ENCODE results near the gene PTPRD. TPM values are rescaled to one million over a fixed set of nuclear protein-coding genes. Genes with fewer than 3 reads are reported as not detected.

The PTPRD gene
- total and polyA plus RNA-seq, 2 donors, result 2.2 to 13.5 TPM

- no peaks in the 10 kb centered on the region for H3K36me3 ChIP-seq (ENCODE audit: control insufficient read depth in 2 of 2, insufficient read depth in 2 of 2, low read length in 1 of 2)
- no peak for DNase-seq (ENCODE audit: low read depth in 6 of 9, low spot score in 9 of 9)
- no peaks in the 10 kb centered on the region for H3K4me1 ChIP-seq (ENCODE audit: control insufficient read depth in 2 of 2, insufficient read depth in 2 of 2, low read length in 2 of 2)
- 90% methylated on average over 1 of the region's 1 CpG for WGBS
- no peaks in the 10 kb centered on the region for H3K27me3 ChIP-seq (ENCODE audit: control insufficient read depth in 2 of 2, insufficient read depth in 1 of 2, low read length in 1 of 2)
- no peak overlapping the region for H3K4me3 ChIP-seq (ENCODE audit: low read length in 2 of 2)
- no peak overlapping the region for H3K27ac ChIP-seq (ENCODE audit: low read depth in 1 of 2, low read length in 1 of 2)
- no peaks in the 10 kb centered on the region for H3K9me3 ChIP-seq (ENCODE audit: control insufficient read depth in 2 of 2, insufficient read depth in 1 of 2, low read length in 1 of 2)
Observed at GRCh38 chr9:9598723-9599122, 1014.1 kb downstream of the PTPRD start.

GRCh38 chr9:9592104-9592503 is 1020.7 kb downstream of the PTPRD start:
- 93% methylated on average over 2 of the region's 2 CpGs for WGBS
- DNase-seq (ENCODE audit: low read depth in 6 of 9, low spot score in 9 of 9), result no peak
- Histone ChIP-seq H3K27ac (ENCODE audit: low read depth in 1 of 2, low read length in 1 of 2) (no peak overlapping the region), H3K9me3 (ENCODE audit: control insufficient read depth in 2 of 2, insufficient read depth in 1 of 2, low read length in 1 of 2) (no peaks in the 10 kb centered on the region), H3K27me3 (ENCODE audit: control insufficient read depth in 2 of 2, insufficient read depth in 1 of 2, low read length in 1 of 2) (no peaks in the 10 kb centered on the region), H3K4me3 (ENCODE audit: low read length in 2 of 2) (no peak overlapping the region), H3K4me1 (ENCODE audit: control insufficient read depth in 2 of 2, insufficient read depth in 2 of 2, low read length in 2 of 2) (no peaks in the 10 kb centered on the region), H3K36me3 (ENCODE audit: control insufficient read depth in 2 of 2, insufficient read depth in 2 of 2, low read length in 1 of 2) (no peaks in the 10 kb centered on the region)

GRCh38 chr9:9585920-9586319 is 1026.9 kb downstream of the PTPRD start:
- H3K27ac ChIP-seq (ENCODE audit: low read depth in 1 of 2, low read length in 1 of 2), result no peak overlapping the region
- H3K36me3 ChIP-seq (ENCODE audit: control insufficient read depth in 2 of 2, insufficient read depth in 2 of 2, low read length in 1 of 2), result no peaks in the 10 kb centered on the region
- no peaks in the 10 kb centered on the region for H3K27me3 ChIP-seq (ENCODE audit: control insufficient read depth in 2 of 2, insufficient read depth in 1 of 2, low read length in 1 of 2)
- no peaks in the 10 kb centered on the region for H3K4me1 ChIP-seq (ENCODE audit: control insufficient read depth in 2 of 2, insufficient read depth in 2 of 2, low read length in 2 of 2)
- H3K4me3 ChIP-seq (ENCODE audit: low read length in 2 of 2), result no peak overlapping the region
- no peak for DNase-seq (ENCODE audit: low read depth in 6 of 9, low spot score in 9 of 9)
- WGBS, result 50% methylated on average over 2 of the region's 2 CpGs
- H3K9me3 ChIP-seq (ENCODE audit: control insufficient read depth in 2 of 2, insufficient read depth in 1 of 2, low read length in 1 of 2), result no peaks in the 10 kb centered on the region

DNA sequence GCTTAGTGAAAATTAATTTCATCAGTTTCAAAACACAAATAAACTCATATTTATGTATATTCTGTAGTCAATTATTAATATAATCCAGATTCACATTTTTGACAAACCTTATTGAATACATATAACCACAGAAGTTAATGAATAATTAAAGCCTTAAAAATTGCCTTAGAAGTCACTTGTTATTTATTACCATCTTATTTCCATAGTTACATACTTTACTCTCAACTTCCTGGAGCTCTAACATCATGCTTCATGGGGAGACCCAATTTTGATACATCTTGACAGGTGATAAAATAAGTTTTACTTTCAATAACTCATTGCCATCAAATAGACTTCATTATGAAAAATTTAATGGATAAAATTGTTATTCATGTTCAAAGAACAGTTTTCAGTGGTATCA is 1038.7 kb downstream of the PTPRD start:
- no peak overlapping the region for H3K4me3 ChIP-seq (ENCODE audit: low read length in 2 of 2)
- DNase-seq (ENCODE audit: low read depth in 6 of 9, low spot score in 9 of 9), result no peak
- no peaks in the 10 kb centered on the region for H3K36me3 ChIP-seq (ENCODE audit: control insufficient read depth in 2 of 2, insufficient read depth in 2 of 2, low read length in 1 of 2)
- no peaks in the 10 kb centered on the region for H3K27me3 ChIP-seq (ENCODE audit: control insufficient read depth in 2 of 2, insufficient read depth in 1 of 2, low read length in 1 of 2)
- no peaks in the 10 kb centered on the region for H3K4me1 ChIP-seq (ENCODE audit: control insufficient read depth in 2 of 2, insufficient read depth in 2 of 2, low read length in 2 of 2)
- H3K9me3 ChIP-seq (ENCODE audit: control insufficient read depth in 2 of 2, insufficient read depth in 1 of 2, low read length in 1 of 2), result no peaks in the 10 kb centered on the region
- H3K27ac ChIP-seq (ENCODE audit: low read depth in 1 of 2, low read length in 1 of 2), result no peak overlapping the region

DNA sequence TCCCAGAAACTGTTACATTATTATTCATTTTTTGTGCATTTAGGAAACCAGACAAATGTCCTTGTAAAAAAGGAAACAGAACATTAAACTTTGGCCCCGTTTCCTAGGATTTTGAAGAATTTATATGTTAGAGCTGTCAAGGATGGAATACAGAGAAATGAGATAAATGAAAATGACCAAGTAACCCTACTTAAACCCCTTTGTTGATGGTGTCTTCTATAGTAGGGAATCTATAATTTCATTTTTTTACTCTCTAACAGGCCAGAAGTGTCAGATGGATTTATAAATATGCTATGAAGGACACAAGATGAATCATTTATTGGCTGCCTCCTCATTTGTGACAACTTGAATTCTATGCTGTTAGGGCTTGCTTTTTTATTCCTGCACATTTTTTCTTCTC is 1047.1 kb downstream of the PTPRD start:
- H3K4me3 ChIP-seq (ENCODE audit: low read length in 2 of 2), result no peak overlapping the region
- WGBS, result 82% methylated on average over 1 of the region's 1 CpG
- H3K36me3 ChIP-seq (ENCODE audit: control insufficient read depth in 2 of 2, insufficient read depth in 2 of 2, low read length in 1 of 2), result no peaks in the 10 kb centered on the region
- H3K9me3 ChIP-seq (ENCODE audit: control insufficient read depth in 2 of 2, insufficient read depth in 1 of 2, low read length in 1 of 2), result no peaks in the 10 kb centered on the region
- H3K4me1 ChIP-seq (ENCODE audit: control insufficient read depth in 2 of 2, insufficient read depth in 2 of 2, low read length in 2 of 2), result no peaks in the 10 kb centered on the region
- DNase-seq (ENCODE audit: low read depth in 6 of 9, low spot score in 9 of 9), result no peak
- no peaks in the 10 kb centered on the region for H3K27me3 ChIP-seq (ENCODE audit: control insufficient read depth in 2 of 2, insufficient read depth in 1 of 2, low read length in 1 of 2)
- no peak overlapping the region for H3K27ac ChIP-seq (ENCODE audit: low read depth in 1 of 2, low read length in 1 of 2)

GRCh38 chr9:9563817-9564216 is 1049.0 kb downstream of the PTPRD start:
- Histone ChIP-seq H3K9me3 (ENCODE audit: control insufficient read depth in 2 of 2, insufficient read depth in 1 of 2, low read length in 1 of 2) (no peaks in the 10 kb centered on the region), H3K4me1 (ENCODE audit: control insufficient read depth in 2 of 2, insufficient read depth in 2 of 2, low read length in 2 of 2) (no peaks in the 10 kb centered on the region), H3K27me3 (ENCODE audit: control insufficient read depth in 2 of 2, insufficient read depth in 1 of 2, low read length in 1 of 2) (no peaks in the 10 kb centered on the region), H3K27ac (ENCODE audit: low read depth in 1 of 2, low read length in 1 of 2) (no peak overlapping the region), H3K4me3 (ENCODE audit: low read length in 2 of 2) (no peak overlapping the region), H3K36me3 (ENCODE audit: control insufficient read depth in 2 of 2, insufficient read depth in 2 of 2, low read length in 1 of 2) (no peaks in the 10 kb centered on the region)
- no peak for DNase-seq (ENCODE audit: low read depth in 6 of 9, low spot score in 9 of 9)

- H3K27me3 ChIP-seq (ENCODE audit: control insufficient read depth in 2 of 2, insufficient read depth in 1 of 2, low read length in 1 of 2), result no peaks in the 10 kb centered on the region
- DNase-seq (ENCODE audit: low read depth in 6 of 9, low spot score in 9 of 9), result no peak
- H3K4me3 ChIP-seq (ENCODE audit: low read length in 2 of 2), result no peak overlapping the region
- WGBS, result 94% methylated on average over 11 of the region's 11 CpGs
- no peak overlapping the region for H3K27ac ChIP-seq (ENCODE audit: low read depth in 1 of 2, low read length in 1 of 2)
- no peaks in the 10 kb centered on the region for H3K4me1 ChIP-seq (ENCODE audit: control insufficient read depth in 2 of 2, insufficient read depth in 2 of 2, low read length in 2 of 2)
- H3K36me3 ChIP-seq (ENCODE audit: control insufficient read depth in 2 of 2, insufficient read depth in 2 of 2, low read length in 1 of 2), result no peaks in the 10 kb centered on the region
- H3K9me3 ChIP-seq (ENCODE audit: control insufficient read depth in 2 of 2, insufficient read depth in 1 of 2, low read length in 1 of 2), result no peaks in the 10 kb centered on the region
Observed at GRCh38 chr9:9560382-9561035, 1052.3 kb downstream of the PTPRD start.

GRCh38 chr9:9558907-9559306 is 1053.9 kb downstream of the PTPRD start:
- Histone ChIP-seq H3K27me3 (ENCODE audit: control insufficient read depth in 2 of 2, insufficient read depth in 1 of 2, low read length in 1 of 2) (no peaks in the 10 kb centered on the region), H3K9me3 (ENCODE audit: control insufficient read depth in 2 of 2, insufficient read depth in 1 of 2, low read length in 1 of 2) (no peaks in the 10 kb centered on the region), H3K4me1 (ENCODE audit: control insufficient read depth in 2 of 2, insufficient read depth in 2 of 2, low read length in 2 of 2) (no peaks in the 10 kb centered on the region), H3K27ac (ENCODE audit: low read depth in 1 of 2, low read length in 1 of 2) (no peak overlapping the region), H3K36me3 (ENCODE audit: control insufficient read depth in 2 of 2, insufficient read depth in 2 of 2, low read length in 1 of 2) (no peaks in the 10 kb centered on the region), H3K4me3 (ENCODE audit: low read length in 2 of 2) (no peak overlapping the region)
- WGBS, result 97% methylated on average over 7 of the region's 7 CpGs
- no peak for DNase-seq (ENCODE audit: low read depth in 6 of 9, low spot score in 9 of 9)

GRCh38 chr9:9557804-9558334 is 1054.9 kb downstream of the PTPRD start:
- no peaks in the 10 kb centered on the region for H3K36me3 ChIP-seq (ENCODE audit: control insufficient read depth in 2 of 2, insufficient read depth in 2 of 2, low read length in 1 of 2)

More at GRCh38 chr9:9557804-9558334, 1054.9 kb downstream of the PTPRD start:
- Histone ChIP-seq H3K9me3 (ENCODE audit: control insufficient read depth in 2 of 2, insufficient read depth in 1 of 2, low read length in 1 of 2) (no peaks in the 10 kb centered on the region), H3K27ac (ENCODE audit: low read depth in 1 of 2, low read length in 1 of 2) (no peak overlapping the region), H3K4me1 (ENCODE audit: control insufficient read depth in 2 of 2, insufficient read depth in 2 of 2, low read length in 2 of 2) (no peaks in the 10 kb centered on the region), H3K4me3 (ENCODE audit: low read length in 2 of 2) (no peak overlapping the region), H3K27me3 (ENCODE audit: control insufficient read depth in 2 of 2, insufficient read depth in 1 of 2, low read length in 1 of 2) (no peaks in the 10 kb centered on the region)
- 86% methylated on average over 5 of the region's 5 CpGs for WGBS
- no peak for DNase-seq (ENCODE audit: low read depth in 6 of 9, low spot score in 9 of 9)

Data from thymus (tissue), 11 donors.